ENCODE measurements around the gene ADAMTSL1. TPM values are rescaled to one million over a fixed set of nuclear protein-coding genes. Genes with fewer than 3 reads are reported as not detected.

Gene ADAMTSL1
- total RNA-seq, 4 donors from 2014 or later, result 21.3 to 138 (median 125) TPM

GRCh38 chr9:18824095-18824666 lies 350.2 kb downstream of the ADAMTSL1 start:
- Histone ChIP-seq H3K27ac (no peak overlapping the region), H3K36me3 (peaks cover 0 to 17% of the 10 kb centered on the region in 2 donors), H3K27me3 (no peaks in the 10 kb centered on the region), H3K4me1 (peaks cover 0 to 21% (median 6%) of the 10 kb centered on the region in 3 donors), H3K4me3 (no peak overlapping the region), H3K9me3 (no peaks in the 10 kb centered on the region)
- TF ChIP-seq POLR2AphosphoS5 (IDR thresholded peaks at IDR 0.05), result no peak
- TF ChIP-seq CTCF (IDR thresholded peaks at IDR 0.05), result no peak
- TF ChIP-seq POLR2A (IDR thresholded peaks at IDR 0.05), result no peak
- TF ChIP-seq EP300 (IDR thresholded peaks at IDR 0.05), result no peak
- WGBS, 2 donors (ENCODE audit: low coverage in 1 of 2), result 76 to 89% methylated on average over 3 to 4 of the region's 4 CpGs
- ATAC-seq, result no peak

- no peak for ATAC-seq
- WGBS, 2 donors (ENCODE audit: low coverage in 1 of 2), result 69 to 94% methylated on average over 3 of the region's 3 CpGs
- H3K4me1 ChIP-seq, result peaks cover 0 to 21% (median 6%) of the 10 kb centered on the region in 3 donors
- H3K4me3 ChIP-seq, result no peak overlapping the region
- H3K9me3 ChIP-seq, result no peaks in the 10 kb centered on the region
- peak overlapping the region in 1 of 4 donors; percentile 6 for H3K27ac ChIP-seq
- peaks cover 0 to 28% of the 10 kb centered on the region in 2 donors for H3K36me3 ChIP-seq
- no peaks in the 10 kb centered on the region for H3K27me3 ChIP-seq
- TF ChIP-seq POLR2AphosphoS5 (IDR thresholded peaks at IDR 0.05), result no peak
- no peak for TF ChIP-seq POLR2A (IDR thresholded peaks at IDR 0.05)
- no peak for TF ChIP-seq EP300 (IDR thresholded peaks at IDR 0.05)
- TF ChIP-seq CTCF (IDR thresholded peaks at IDR 0.05), result no peak
Measured at GRCh38 chr9:18825656-18826170, 351.8 kb downstream of the ADAMTSL1 start.

GRCh38 chr9:18826248-18826647 lies 352.3 kb downstream of the ADAMTSL1 start:
- Histone ChIP-seq H3K4me3 (no peak overlapping the region), H3K9me3 (no peaks in the 10 kb centered on the region), H3K27me3 (no peaks in the 10 kb centered on the region), H3K36me3 (peaks cover 0 to 28% of the 10 kb centered on the region in 2 donors), H3K27ac (no peak overlapping the region), H3K4me1 (peaks cover 0 to 21% (median 6%) of the 10 kb centered on the region in 3 donors)
- ATAC-seq, result no peak
- no peak for TF ChIP-seq POLR2AphosphoS5 (IDR thresholded peaks at IDR 0.05)
- TF ChIP-seq CTCF (IDR thresholded peaks at IDR 0.05), result no peak
- WGBS, 2 donors (ENCODE audit: low coverage in 1 of 2), result 80 to 100% methylated on average over 1 to 3 of the region's 6 CpGs

GRCh38 chr9:18829066-18829465 lies 355.1 kb downstream of the ADAMTSL1 start:
- Histone ChIP-seq H3K27me3 (no peaks in the 10 kb centered on the region), H3K36me3 (peaks cover 0 to 32% of the 10 kb centered on the region in 2 donors), H3K9me3 (no peaks in the 10 kb centered on the region), H3K4me3 (no peak overlapping the region), H3K4me1 (peaks cover 0 to 21% (median 6%) of the 10 kb centered on the region in 3 donors), H3K27ac (no peak overlapping the region)
- 72 to 86% methylated on average over 3 of the region's 3 CpGs for WGBS, 2 donors (ENCODE audit: low coverage in 1 of 2)
- no peak for ATAC-seq
- TF ChIP-seq POLR2A (IDR thresholded peaks at IDR 0.05), result no peak
- no peak for TF ChIP-seq EP300 (IDR thresholded peaks at IDR 0.05)
- no peak for TF ChIP-seq POLR2AphosphoS5 (IDR thresholded peaks at IDR 0.05)
- no peak for TF ChIP-seq CTCF (IDR thresholded peaks at IDR 0.05)

GRCh38 chr9:18829873-18830272 lies 355.9 kb downstream of the ADAMTSL1 start:
- WGBS, 2 donors (ENCODE audit: low coverage in 1 of 2), result 60% methylated on average over 1 of the region's 5 CpGs; no CpG with 5 or more reads in 1 of the 2 donors
- Histone ChIP-seq H3K27ac (no peak overlapping the region), H3K9me3 (no peaks in the 10 kb centered on the region), H3K36me3 (peaks cover 0 to 32% of the 10 kb centered on the region in 2 donors), H3K4me3 (no peak overlapping the region), H3K27me3 (no peaks in the 10 kb centered on the region), H3K4me1 (peaks cover 0 to 13% (median 5%) of the 10 kb centered on the region in 3 donors)
- ATAC-seq, result no peak
- TF ChIP-seq EP300 (IDR thresholded peaks at IDR 0.05) (no peak), POLR2A (IDR thresholded peaks at IDR 0.05) (no peak), POLR2AphosphoS5 (IDR thresholded peaks at IDR 0.05) (no peak), CTCF (IDR thresholded peaks at IDR 0.05) (no peak)
